A673 (cell line): ENCODE results near the gene CYP2D6.

Experiments
- CTCF ChIP-seq: fragments of 300-800, 200-600 bp; sonication (generic); conservative IDR thresholded peaks from 2 replicates; pipeline ENCODE4 v1.5.1; 2017; ENCODE audit warnings: low read depth, mild to moderate bottlenecking, antibody characterized with exemption, low read length, moderate library complexity, mixed read lengths
- EZH2 ChIP-seq: fragments of 200-600 bp; sonication (generic); IDR thresholded peaks from 2 replicates; pipeline ENCODE4 v1.6.1; 2017; ENCODE audit warnings: borderline replicate concordance, low read depth, mild to moderate bottlenecking, mixed read lengths, antibody characterized with exemption, low read length; ENCODE audit not compliant: poor library complexity, severe bottlenecking

GRCh38 chr22:42150727-42151590 is 20.3 kb upstream of the CYP2D6 start:
- TF ChIP-seq CTCF (no peak), EZH2 (no peak)
